ENCODE measurements around the gene SEMA3D. TPM values are rescaled to one million over a fixed set of nuclear protein-coding genes. Genes with fewer than 3 reads are reported as not detected.

The SEMA3D gene
- total RNA-seq, 4 donors from 2014 or later = 5.2 to 15.7 (median 6.2) TPM

DNA sequence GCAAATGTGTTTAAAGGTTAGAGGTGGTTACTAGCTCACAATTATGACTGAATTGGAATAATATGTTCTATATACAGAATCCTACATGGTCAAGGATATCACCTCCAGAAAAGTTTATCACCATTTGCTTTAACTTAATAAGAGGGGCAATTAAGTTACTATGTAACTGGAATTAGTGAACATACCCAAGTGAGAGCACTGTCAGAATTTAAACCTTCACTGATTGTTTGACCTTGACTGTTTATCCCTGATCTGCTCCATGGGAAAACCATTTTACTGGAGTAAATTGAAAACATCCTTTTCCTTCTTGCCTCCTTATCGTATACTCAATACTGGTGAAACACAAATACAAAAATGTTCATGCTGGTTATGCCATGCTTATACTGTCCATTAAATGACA is 107.4 kb downstream of the SEMA3D start:
- TF ChIP-seq, protein P1, sequence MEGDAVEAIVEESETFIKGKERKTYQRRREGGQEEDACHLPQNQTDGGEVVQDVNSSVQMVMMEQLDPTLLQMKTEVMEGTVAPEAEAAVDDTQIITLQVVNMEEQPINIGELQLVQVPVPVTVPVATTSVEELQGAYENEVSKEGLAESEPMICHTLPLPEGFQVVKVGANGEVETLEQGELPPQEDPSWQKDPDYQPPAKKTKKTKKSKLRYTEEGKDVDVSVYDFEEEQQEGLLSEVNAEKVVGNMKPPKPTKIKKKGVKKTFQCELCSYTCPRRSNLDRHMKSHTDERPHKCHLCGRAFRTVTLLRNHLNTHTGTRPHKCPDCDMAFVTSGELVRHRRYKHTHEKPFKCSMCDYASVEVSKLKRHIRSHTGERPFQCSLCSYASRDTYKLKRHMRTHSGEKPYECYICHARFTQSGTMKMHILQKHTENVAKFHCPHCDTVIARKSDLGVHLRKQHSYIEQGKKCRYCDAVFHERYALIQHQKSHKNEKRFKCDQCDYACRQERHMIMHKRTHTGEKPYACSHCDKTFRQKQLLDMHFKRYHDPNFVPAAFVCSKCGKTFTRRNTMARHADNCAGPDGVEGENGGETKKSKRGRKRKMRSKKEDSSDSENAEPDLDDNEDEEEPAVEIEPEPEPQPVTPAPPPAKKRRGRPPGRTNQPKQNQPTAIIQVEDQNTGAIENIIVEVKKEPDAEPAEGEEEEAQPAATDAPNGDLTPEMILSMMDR (IDR thresholded peaks at IDR 0.05) = no peak
- ATAC-seq (ENCODE audit: low FRiP score) (no peak), DNase-seq (ENCODE audit: low spot score) (no peak)

DNA sequence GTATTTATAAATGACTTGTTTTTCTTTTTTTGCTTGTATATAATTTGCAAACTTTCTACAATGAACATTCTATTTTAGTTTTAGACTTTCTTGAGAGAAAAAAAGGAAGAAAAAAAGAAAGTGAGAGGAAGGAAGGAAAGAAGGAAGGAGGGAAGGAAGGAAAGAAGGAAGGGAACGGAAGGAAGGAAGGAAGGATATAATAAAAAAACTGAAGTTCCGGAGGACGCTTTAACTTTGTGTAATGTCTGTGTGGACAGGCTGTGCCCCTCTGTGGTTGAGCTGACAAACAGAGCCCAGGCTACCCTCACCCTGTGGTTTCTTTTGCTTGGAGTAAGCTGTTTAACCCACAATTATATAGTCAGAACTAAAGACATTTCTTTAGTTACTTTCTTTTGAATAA is 108.7 kb downstream of the SEMA3D start:
- ATAC-seq (ENCODE audit: low FRiP score) (no peak), DNase-seq (ENCODE audit: low spot score) (no peak)
- TF ChIP-seq, protein P1 (IDR thresholded peaks at IDR 0.05) = no peak

DNA sequence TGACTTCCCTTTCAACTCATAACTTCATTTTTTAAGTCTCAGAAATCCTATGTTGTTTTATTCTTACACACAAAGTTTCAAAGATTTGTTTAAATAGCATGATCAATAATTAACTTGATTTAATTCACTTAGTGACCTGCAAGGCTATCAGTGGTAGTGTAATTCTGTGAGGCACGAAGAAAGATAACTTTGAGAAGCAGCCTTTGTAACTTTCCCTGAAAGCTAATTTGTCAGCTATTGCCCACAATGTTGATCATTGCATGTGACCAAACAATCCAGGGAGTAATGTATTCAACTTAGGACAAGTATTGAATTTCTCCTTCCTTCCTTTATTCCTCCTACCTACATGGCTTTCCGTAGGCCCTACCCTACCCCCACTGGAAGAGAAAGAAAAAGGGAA is 111.0 kb downstream of the SEMA3D start:
- DNase-seq (ENCODE audit: low spot score) (no peak), ATAC-seq (ENCODE audit: low FRiP score) (no peak)
- TF ChIP-seq, protein P1 (IDR thresholded peaks at IDR 0.05) = no peak

DNA sequence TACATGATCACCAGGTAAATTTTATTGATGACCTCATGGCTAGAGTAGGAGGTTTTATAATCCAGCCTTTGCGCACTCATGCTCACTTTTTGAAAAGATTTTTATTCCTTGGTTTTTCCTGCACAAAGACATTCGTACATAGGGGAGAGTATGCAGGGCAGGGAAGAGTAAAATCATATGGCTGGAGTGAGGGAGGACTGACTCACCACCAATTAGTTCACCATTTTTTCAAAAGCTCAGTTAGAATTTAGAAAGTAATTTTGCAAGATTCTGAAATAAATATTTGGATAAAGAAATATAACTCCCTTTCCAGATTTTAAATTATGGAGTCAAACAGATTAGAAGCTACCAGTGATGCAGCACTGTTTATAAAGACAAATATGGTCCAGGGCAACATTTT is 111.9 kb downstream of the SEMA3D start:
- no peak for ATAC-seq (ENCODE audit: low FRiP score)
- TF ChIP-seq, protein P1 (IDR thresholded peaks at IDR 0.05) = no peak

DNA sequence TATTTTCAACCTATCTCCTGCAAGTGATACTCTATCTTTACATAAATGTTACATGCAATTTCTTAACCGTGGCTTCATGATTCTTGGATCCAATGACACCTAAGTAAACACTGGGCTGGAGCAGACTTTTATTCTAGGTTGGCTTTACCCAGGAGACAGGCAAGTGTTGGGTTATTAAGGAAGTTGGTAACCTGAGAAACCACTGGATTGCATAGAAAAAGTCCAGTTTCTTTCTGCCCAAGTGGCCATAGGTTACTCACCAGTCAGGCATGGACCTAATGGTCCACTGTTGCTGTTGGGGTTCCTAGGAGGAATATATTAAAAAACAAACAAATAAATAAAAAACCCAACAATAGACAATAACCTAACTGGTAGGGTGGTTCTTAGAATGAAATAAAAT is 112.8 kb downstream of the SEMA3D start:
- TF ChIP-seq, protein P1 (IDR thresholded peaks at IDR 0.05) = no peak
- ATAC-seq (ENCODE audit: low FRiP score) (no peak), DNase-seq (ENCODE audit: low spot score) (no peak)

More for the DNA sequence above, 111.9 kb downstream of the SEMA3D start:
- no peak for DNase-seq (ENCODE audit: low spot score)

DNA sequence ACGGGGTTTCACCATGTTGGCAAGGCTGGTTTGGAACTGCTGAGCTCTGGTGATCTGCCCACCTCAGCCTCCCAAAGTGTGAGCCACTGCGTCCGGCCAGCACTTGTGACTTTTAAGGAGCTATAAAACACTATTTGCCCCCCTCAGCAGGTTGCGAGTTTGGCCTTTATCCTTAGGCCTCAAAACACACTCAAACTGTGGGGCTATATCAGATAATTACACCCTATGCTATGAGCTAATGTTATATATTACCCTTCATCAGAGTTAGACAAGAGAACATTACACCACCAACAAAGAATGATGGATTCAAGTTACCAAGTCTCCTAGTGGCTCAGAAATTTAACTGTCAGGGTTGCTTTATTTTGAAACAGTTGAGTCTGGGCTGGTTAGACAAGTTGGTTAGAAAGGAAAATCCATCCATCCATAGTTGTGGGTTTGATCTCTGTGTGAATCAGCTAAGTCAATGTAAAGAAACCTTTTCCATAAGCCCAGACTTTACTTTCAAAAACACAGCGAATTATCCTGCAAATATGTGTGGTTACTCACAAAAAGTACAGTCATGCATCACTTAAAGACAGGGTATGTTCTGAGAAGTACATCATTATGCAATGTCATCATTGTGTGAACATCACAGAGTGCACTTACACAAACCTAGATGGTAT is 115.8 kb downstream of the SEMA3D start:
- TF ChIP-seq, protein P1 (IDR thresholded peaks at IDR 0.05) = no peak
- DNase-seq (ENCODE audit: low spot score) (no peak), ATAC-seq (ENCODE audit: low FRiP score) (no peak)

DNA sequence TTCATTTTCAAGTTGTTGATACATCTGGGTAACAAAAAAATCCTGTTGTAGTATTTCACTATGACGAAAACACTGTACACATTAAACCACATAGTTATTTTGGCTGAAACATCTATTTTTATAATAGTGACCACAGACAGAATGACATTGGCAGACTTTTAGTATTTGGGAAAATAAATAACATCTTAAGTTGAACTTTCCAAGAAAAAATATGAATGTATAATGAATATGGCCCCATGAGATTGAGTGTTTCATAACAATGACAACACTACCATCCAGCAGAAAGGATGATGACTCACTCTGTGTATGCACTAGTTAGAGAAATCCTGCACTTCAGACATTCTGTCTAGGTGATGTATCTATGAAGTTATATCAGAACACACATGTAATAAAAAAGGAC is 118.1 kb downstream of the SEMA3D start:
- TF ChIP-seq, protein P1 (IDR thresholded peaks at IDR 0.05) = no peak
- DNase-seq (ENCODE audit: low spot score) (no peak), ATAC-seq (ENCODE audit: low FRiP score) (peak; percentile 77)

Data from omental fat pad (tissue), 4 donors.